CD8-positive, alpha-beta memory T cell (primary cell): ENCODE measurements around the gene PNMA8C. TPM values are rescaled to one million over a fixed set of nuclear protein-coding genes. Genes with fewer than 3 reads are reported as not detected.
"Not testable (repeated sequence)": the region's sequence is repeated elsewhere in the genome, so short reads cannot be mapped to it uniquely, and the experiment has no call there.

Experiments
- CTCF ChIA-PET: fragments of 350-600 bp; sonication (Branson Sonifier 250); formaldehyde crosslinking; loops from one replicate; lab custom pipeline; 2021; ENCODE audit warnings: antibody characterized with exemption; lab: Charles Lee
- POLR2A ChIA-PET: fragments of 350-600 bp; sonication (Branson Sonifier 250); formaldehyde crosslinking; loops from one replicate; lab custom pipeline; 2021; ENCODE audit warnings: antibody characterized with exemption; lab: Charles Lee
- DNase-seq, 5 donors: peaks; one replicate each; pipeline versions ENCODE4 v3.0.0 to v3.0.0-alpha.2; 2020 to 2022; ENCODE audit warnings: mixed read lengths in 1 of 5
- H3K27ac ChIP-seq: one replicate; pipeline ENCODE4 v1.7.0; 2013; ENCODE audit warnings: low read depth, mild to moderate bottlenecking, low read length, moderate library complexity
- H3K27me3 ChIP-seq: 2 replicates; pipeline ENCODE4 v1.7.0; 2013; ENCODE audit warnings: low read length, mild to moderate bottlenecking; ENCODE audit not compliant: insufficient read depth, poor library complexity, severe bottlenecking
- H3K36me3 ChIP-seq: 2 replicates; pipeline ENCODE4 v1.7.0; 2013; ENCODE audit warnings: mild to moderate bottlenecking, low read length, moderate library complexity; ENCODE audit not compliant: insufficient read depth
- H3K4me1 ChIP-seq: 2 replicates; pipeline ENCODE4 v1.7.0; 2013; ENCODE audit warnings: mild to moderate bottlenecking, low read length, moderate library complexity; ENCODE audit not compliant: insufficient read depth
- H3K4me3 ChIP-seq: 2 replicates; pipeline ENCODE4 v1.7.0; 2013; ENCODE audit warnings: mild to moderate bottlenecking, low read length
- H3K9me3 ChIP-seq: 2 replicates; pipeline ENCODE4 v1.7.0; 2013; ENCODE audit warnings: mild to moderate bottlenecking, low read length
- H3K27ac Mint-ChIP-seq, 8 donors: one replicate each; pipeline ENCODE4 v1.8.0; 2020 to 2021; ENCODE audit warnings: mixed read lengths in 8 of 8, mild to moderate bottlenecking in 6 of 8, inconsistent platforms in 3 of 8, moderate library complexity in 3 of 8
- H3K27me3 Mint-ChIP-seq, 2 donors: one replicate each; pipeline ENCODE4 v1.8.0; 2020 to 2021; ENCODE audit warnings: mixed read lengths in 2 of 2, mild to moderate bottlenecking in 1 of 2, moderate library complexity in 1 of 2
- H3K36me3 Mint-ChIP-seq, 3 donors: one replicate each; pipeline ENCODE4 v1.8.0; 2020 to 2021; ENCODE audit warnings: mixed read lengths in 3 of 3, inconsistent platforms in 1 of 3, mild to moderate bottlenecking in 1 of 3
- H3K4me1 Mint-ChIP-seq, 3 donors: one replicate each; pipeline ENCODE4 v1.8.0; 2020 to 2021; ENCODE audit warnings: mixed read lengths in 3 of 3, inconsistent platforms in 1 of 3, mild to moderate bottlenecking in 1 of 3
- H3K4me3 Mint-ChIP-seq, 7 donors: one replicate each; pipeline ENCODE4 v1.8.0; 2020 to 2021; ENCODE audit warnings: mixed read lengths in 7 of 7, mild to moderate bottlenecking in 6 of 7, moderate library complexity in 4 of 7, inconsistent platforms in 2 of 7
- H3K9me3 Mint-ChIP-seq, 5 donors: one replicate each; pipeline ENCODE4 v1.8.0; 2020 to 2022; ENCODE audit warnings: mixed read lengths in 5 of 5, mild to moderate bottlenecking in 3 of 5, moderate library complexity in 2 of 5, inconsistent platforms in 1 of 5
- polyA plus RNA-seq: library from polyadenylated mRNA; unstranded; fragments of 300-500 nt; fragmentation: Illumina TruSeq; gene quantifications from one replicate; pipeline ENCODE4 v1.2.3, GENCODE V29; 2021
- total RNA-seq, 2 experiments: library from RNA; stranded (reverse); gene quantifications; one replicate each; pipeline ENCODE4 v1.2.3, GENCODE V29; 2021

Gene PNMA8C
- total and polyA plus RNA-seq, 3 experiments from 2014 or later = not detected

DNA sequence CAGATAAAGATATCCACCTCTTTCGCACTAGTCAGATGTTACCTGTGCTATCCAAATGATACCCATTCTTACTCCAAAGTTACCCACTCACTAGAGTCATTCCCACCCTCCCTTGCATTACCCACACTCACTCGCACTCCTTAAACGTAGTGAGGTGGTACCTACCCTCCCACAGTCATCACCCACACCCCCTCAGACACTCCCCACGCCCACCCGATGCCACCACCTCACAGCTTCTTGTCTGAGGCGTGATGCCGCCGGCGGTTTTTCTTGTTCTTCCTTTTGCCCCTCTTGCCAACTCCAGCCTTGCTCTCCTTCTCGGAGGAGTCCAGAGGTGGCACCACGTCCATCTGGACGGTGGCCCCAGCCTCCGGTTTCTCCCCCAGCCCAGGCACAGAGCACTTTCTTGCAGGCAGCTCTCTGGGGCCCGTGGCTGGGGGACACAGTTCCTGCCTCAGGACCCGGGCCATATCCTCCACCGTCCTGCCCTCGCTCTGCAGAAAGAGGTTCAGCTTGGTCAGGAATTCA, 1.2 kb downstream of the PNMA8C start:
- Mint-ChIP-seq H3K27ac (peak overlapping the region in 2 of 8 donors; percentile 5 to 48), H3K9me3 (no peaks in the 10 kb centered on the region), H3K4me1 (peaks cover 21 to 36% (median 29%) of the 10 kb centered on the region in 3 donors), H3K4me3 (peak overlapping the region in 4 of 7 donors; percentile 40 to 88 (median 60)), H3K27me3 (peaks cover 46 to 77% of the 10 kb centered on the region in 2 donors), H3K36me3 (no peaks in the 10 kb centered on the region)
- no peaks in the 10 kb centered on the region for H3K36me3 ChIP-seq
- no peak overlapping the region for H3K4me3 ChIP-seq
- ChIA-PET POLR2A (no interaction called here), CTCF (interaction anchor here (1.4 kb wide), 1 partner anchor 31 kb away, joined by 3 read pairs; no protein-coding TSS in a partner anchor)
- no peaks in the 10 kb centered on the region for H3K9me3 ChIP-seq
- no peak for DNase-seq
- peaks cover 12% of the 10 kb centered on the region for H3K4me1 ChIP-seq
- peaks cover 28% of the 10 kb centered on the region for H3K27me3 ChIP-seq
- H3K27ac ChIP-seq = no peak overlapping the region

DNA sequence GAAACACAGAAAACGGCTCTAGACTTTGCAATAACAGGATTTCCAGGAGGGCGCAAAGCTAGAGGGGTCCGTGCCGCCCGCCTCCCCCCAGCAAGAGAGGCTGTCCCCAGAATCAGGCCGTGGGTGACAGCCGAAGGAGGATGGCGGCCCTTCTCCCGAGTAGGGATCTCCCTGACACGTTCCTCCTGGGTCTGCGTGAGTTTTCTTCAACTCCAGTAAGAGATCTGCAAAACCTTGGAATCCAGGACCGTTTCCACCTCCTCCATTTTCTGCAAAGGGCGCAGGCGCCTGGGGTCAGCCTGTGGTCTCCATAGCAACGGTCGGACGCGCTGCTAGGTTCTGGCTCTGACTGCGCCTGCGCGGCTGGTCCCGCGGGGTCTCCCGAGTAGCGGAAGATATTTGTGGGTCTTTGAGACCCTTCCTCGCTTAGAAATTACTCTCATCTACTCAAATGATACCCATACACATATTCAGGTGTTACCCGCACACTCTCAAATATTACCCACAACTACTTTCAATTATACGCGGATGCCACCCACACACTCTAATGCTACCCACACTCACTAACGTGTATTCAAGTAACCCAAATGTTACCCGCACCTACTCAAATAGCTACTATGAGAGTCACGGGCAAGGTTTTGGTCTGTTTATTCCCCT, 2.1 kb downstream of the PNMA8C start:
- Histone ChIP-seq H3K4me3 (no peak overlapping the region), H3K9me3 (no peaks in the 10 kb centered on the region), H3K36me3 (no peaks in the 10 kb centered on the region), H3K27me3 (peaks cover 25% of the 10 kb centered on the region), H3K4me1 (peaks cover 12% of the 10 kb centered on the region), H3K27ac (no peak overlapping the region)
- H3K36me3 Mint-ChIP-seq = no peaks in the 10 kb centered on the region
- CTCF ChIA-PET = interaction anchor here (1.4 kb wide), 1 partner anchor 30 kb away, joined by 3 read pairs; no protein-coding TSS in a partner anchor
- peak overlapping the region in 2 of 8 donors; percentile 20 to 56 for H3K27ac Mint-ChIP-seq
- H3K4me3 Mint-ChIP-seq = peak overlapping the region; percentile 5 to 75 (median 54)
- peaks cover 44 to 75% of the 10 kb centered on the region in 2 donors for H3K27me3 Mint-ChIP-seq
- peak in 2 of 5 donors; percentile 30 to 53 for DNase-seq
- no peaks in the 10 kb centered on the region for H3K9me3 Mint-ChIP-seq
- H3K4me1 Mint-ChIP-seq = peaks cover 21 to 36% (median 29%) of the 10 kb centered on the region in 3 donors
- POLR2A ChIA-PET = no interaction called here

DNA sequence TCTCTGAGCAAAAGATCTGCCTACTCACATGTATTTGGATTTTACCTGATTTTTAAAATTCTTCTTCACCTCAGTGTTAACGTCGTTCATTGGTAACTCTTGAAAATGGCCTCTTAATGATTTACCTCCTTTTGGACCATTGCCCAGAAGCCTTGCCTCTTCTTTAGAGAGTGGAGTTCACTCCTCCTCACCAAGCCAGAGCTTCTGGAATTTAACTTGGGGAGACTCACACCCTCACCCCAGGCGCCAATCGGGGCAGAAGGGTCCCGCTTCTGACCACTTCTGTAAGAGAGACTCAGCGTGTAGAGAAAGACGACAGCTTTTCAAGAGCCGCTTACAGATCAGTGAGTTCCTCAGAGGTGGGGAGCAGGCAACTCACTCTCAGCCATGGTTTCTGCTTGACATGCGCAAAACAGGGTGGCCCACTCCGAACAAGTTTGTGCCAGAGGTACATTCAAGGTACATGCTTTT, 2.7 kb downstream of the PNMA8C start:
- Mint-ChIP-seq H3K27me3 (peaks cover 42 to 74% of the 10 kb centered on the region in 2 donors), H3K4me1 (peaks cover 21 to 36% (median 29%) of the 10 kb centered on the region in 3 donors), H3K27ac (no peak overlapping the region), H3K4me3 (peak overlapping the region in 4 of 7 donors; percentile 39 to 75 (median 59)), H3K36me3 (no peaks in the 10 kb centered on the region), H3K9me3 (no peaks in the 10 kb centered on the region)
- Histone ChIP-seq H3K4me1 (peaks cover 12% of the 10 kb centered on the region), H3K36me3 (no peaks in the 10 kb centered on the region), H3K9me3 (no peaks in the 10 kb centered on the region), H3K4me3 (no peak overlapping the region), H3K27ac (no peak overlapping the region), H3K27me3 (peaks cover 23% of the 10 kb centered on the region)
- CTCF ChIA-PET = no interaction called here
- no peak for DNase-seq
- POLR2A ChIA-PET = no interaction called here

DNA sequence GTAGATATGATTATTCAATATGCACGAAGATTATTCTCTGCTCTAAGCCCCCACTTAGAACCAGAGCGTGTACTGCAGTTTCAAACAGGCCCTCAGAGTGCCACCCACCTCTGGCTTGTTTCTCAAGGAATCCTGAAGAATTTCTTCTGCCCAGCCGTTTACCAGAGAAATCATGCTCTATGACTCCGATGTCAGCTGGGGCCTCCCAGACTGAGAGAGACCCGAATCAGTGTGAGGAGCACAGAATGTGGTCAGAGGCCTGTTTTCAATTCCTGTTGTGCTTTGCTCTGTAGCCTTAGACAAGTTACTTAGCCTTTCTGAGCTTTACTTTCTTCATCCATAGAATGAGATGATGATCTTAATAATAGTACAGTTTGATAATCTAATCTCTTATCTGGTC, 5.5 kb downstream of the PNMA8C start:
- CTCF ChIA-PET = interaction anchor here (0.7 kb wide), 1 partner anchor 1320 kb away, joined by 3 read pairs; no protein-coding TSS in a partner anchor
- peaks cover 19% of the 10 kb centered on the region for H3K27me3 ChIP-seq

DNA sequence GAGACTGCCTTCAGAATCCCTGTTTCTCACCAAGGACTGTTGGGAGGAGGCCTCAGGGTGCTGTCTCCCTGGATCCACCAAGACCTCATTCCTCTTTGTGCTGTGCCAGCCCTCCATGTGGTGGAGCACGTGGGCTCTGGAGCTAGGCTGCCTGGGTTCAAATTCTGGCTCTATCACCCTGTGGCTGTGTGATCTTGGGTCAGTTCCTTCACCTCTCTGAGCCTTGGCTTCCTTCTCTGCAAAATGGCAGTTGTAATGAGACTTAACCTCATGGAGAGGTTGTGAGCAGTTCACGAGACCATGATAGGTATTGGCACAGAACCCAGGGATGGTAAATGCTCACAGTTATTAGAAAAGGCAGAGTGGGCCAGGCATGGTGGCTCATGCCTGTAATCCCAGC, 6.4 kb downstream of the PNMA8C start:
- Histone ChIP-seq H3K9me3 (no peaks in the 10 kb centered on the region), H3K4me1 (no peaks in the 10 kb centered on the region), H3K36me3 (no peaks in the 10 kb centered on the region), H3K27ac (no peak overlapping the region), H3K27me3 (peaks cover 11% of the 10 kb centered on the region), H3K4me3 (no peak overlapping the region)
- Mint-ChIP-seq H3K9me3 (no peaks in the 10 kb centered on the region), H3K4me3 (no peak overlapping the region), H3K27me3 (peaks cover 34 to 57% of the 10 kb centered on the region in 2 donors), H3K27ac (no peak overlapping the region), H3K4me1 (peaks cover 8 to 16% (median 10%) of the 10 kb centered on the region in 3 donors), H3K36me3 (no peaks in the 10 kb centered on the region)
- no peak for DNase-seq
- ChIA-PET CTCF (interaction anchor here (0.7 kb wide), 1 partner anchor 96 kb away, joined by 3 read pairs; no protein-coding TSS in a partner anchor), POLR2A (no interaction called here)

More for the DNA sequence above, 5.5 kb downstream of the PNMA8C start:
- no peaks in the 10 kb centered on the region for H3K9me3 ChIP-seq
- Mint-ChIP-seq H3K4me1 (peaks cover 10 to 24% (median 16%) of the 10 kb centered on the region in 3 donors), H3K27ac (no peak overlapping the region), H3K4me3 (no peak overlapping the region), H3K9me3 (no peaks in the 10 kb centered on the region), H3K27me3 (peaks cover 32 to 65% of the 10 kb centered on the region in 2 donors), H3K36me3 (no peaks in the 10 kb centered on the region)
- POLR2A ChIA-PET = no interaction called here
- H3K27ac ChIP-seq = no peak overlapping the region
- DNase-seq = no peak
- H3K36me3 ChIP-seq = no peaks in the 10 kb centered on the region
- H3K4me1 ChIP-seq = peaks cover under 1% of the 10 kb centered on the region
- H3K4me3 ChIP-seq = no peak overlapping the region

DNA sequence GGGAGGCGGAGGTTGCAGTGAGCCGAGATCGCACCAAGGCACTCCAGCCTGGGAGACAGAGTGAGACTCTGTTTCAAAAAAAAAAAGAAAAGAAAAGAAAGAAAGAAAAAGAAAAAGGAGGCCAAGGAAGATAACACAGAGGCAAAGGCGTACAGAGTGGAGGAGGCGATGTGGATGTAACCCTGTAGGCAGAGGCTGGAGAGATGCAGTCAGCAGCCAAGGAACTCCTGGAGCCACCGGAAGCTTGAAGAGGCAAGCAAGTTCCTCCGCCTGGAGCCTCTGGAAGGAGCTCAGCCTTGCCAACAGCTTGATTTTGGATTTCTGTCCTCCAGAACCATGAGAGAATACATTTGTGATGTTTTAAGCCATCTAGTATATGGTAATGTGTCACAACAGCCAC, 8.7 kb downstream of the PNMA8C start:
- Histone ChIP-seq H3K27ac (no peak overlapping the region), H3K9me3 (no peaks in the 10 kb centered on the region), H3K4me3 (no peak overlapping the region), H3K27me3 (no peaks in the 10 kb centered on the region), H3K4me1 (no peaks in the 10 kb centered on the region), H3K36me3 (no peaks in the 10 kb centered on the region)
- H3K27ac Mint-ChIP-seq = no peak overlapping the region
- no peaks in the 10 kb centered on the region for H3K36me3 Mint-ChIP-seq
- DNase-seq = no peak
- H3K4me1 Mint-ChIP-seq = peaks cover 2 to 12% (median 4%) of the 10 kb centered on the region in 3 donors
- CTCF ChIA-PET = interaction anchor here (2.4 kb wide), 1 partner anchor 18 kb away, joined by 4 read pairs; no protein-coding TSS in a partner anchor
- POLR2A ChIA-PET = no interaction called here
- H3K27me3 Mint-ChIP-seq = peaks cover 37 to 55% of the 10 kb centered on the region in 2 donors
- no peak overlapping the region for H3K4me3 Mint-ChIP-seq
- H3K9me3 Mint-ChIP-seq = no peaks in the 10 kb centered on the region

DNA sequence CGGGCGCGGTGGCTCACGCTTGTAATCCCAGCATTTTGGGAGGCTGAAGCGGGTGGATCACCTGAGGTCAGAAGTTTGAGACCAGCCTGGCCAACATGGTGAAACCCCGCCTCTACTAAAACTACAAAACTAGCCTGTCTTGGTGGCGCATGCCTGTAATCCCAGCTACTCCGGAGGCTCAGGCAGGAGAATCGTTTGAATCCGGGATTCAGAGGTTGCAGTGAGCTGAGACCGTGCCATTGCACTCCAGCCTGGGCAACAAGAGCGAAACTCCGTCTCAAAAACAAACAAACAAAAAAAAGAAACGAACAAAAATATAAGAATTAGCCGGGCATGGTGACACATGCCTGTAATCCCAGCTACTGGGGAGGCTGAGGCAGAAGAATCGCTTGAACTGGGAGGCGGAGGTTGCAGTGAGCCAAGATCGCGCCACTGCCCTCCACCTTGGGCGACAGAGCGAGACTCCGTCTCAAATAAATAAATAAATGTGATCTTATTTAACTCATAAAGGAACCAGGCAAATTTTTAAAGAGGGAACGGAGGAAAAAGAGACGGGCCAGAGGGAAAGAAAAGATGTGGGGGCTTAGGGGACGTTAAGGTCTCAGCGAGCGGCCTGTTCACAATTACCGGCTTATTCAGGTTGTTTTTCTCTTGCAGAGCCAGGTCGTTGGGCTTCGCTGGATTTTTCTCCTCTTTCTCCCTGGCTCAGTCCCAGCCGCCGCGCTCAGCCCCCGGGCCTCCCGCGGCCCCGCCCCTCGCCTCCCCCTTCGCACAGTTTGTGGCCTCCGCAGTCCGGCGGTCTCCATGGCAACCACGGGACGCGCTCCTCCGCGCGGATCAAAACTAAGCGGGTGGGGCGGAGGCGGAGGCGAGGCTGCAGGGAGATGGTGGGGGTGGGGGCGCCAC, 12.7 kb downstream of the PNMA8C start:
- peaks cover 55 to 64% of the 10 kb centered on the region in 2 donors for H3K27me3 Mint-ChIP-seq
- CTCF ChIA-PET, H3K9me3 Mint-ChIP-seq: not testable (repeated sequence)

More for the DNA sequence above, 12.7 kb downstream of the PNMA8C start:
- H3K4me3 ChIP-seq, POLR2A ChIA-PET, H3K4me3 Mint-ChIP-seq, H3K36me3 Mint-ChIP-seq, H3K27ac ChIP-seq, H3K4me1 ChIP-seq, H3K27ac Mint-ChIP-seq, H3K36me3 ChIP-seq, DNase-seq, H3K9me3 ChIP-seq: not testable (repeated sequence)
- peaks cover 4 to 17% (median 4%) of the 10 kb centered on the region in 3 donors for H3K4me1 Mint-ChIP-seq
- H3K27me3 ChIP-seq = peaks cover 18% of the 10 kb centered on the region
